Measurements from ENCODE around the gene ADGRL1. TPM values are rescaled to one million over a fixed set of nuclear protein-coding genes. Genes with fewer than 3 reads are reported as not detected.

The ADGRL1 gene
- total and polyA plus RNA-seq, 10 of the 15 experiments (the other 5 are each of a cell fraction or from before 2014, with no cell fraction given), result 0.05 to 4.8 (median 0.71) TPM

DNA sequence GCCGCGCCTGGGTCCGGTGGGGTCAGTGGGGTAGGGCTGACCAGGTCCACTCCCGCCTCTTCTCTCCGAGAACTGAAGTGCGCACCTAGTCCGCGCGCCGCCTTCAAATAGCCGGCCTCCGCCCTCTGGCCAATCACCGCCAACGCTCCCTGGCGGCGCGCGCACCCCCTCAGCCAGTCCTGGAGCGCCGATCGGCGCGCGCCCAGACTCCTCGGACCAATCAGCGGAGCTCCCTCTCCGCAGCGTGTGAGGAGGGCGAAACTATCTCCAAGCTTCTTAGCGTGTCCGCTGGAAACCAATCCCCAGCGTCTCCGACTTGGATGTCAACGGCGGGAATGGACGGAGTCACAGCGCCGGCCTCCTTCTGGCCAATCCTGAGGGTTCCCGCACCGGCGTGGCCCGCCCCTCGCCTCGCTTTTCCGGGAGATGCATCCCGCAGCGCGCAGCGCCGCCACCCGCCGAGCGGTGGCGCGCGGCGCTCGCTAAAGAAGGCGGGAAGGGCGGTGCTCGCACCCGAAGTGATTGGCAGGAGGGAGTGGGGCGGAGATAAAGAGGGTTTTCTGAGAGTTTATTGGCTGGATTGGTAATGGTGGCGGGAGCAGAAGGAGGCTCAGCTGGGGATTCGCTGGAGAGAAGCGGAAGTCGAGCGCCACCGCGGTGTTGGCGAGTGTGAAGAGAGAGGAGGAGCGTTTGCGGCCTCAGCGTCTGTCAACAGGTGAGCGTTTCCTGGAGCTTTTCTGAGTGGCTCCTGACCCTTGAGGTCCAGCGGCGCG lies 69.3 kb downstream of the ADGRL1 start, which contains the start of gene ASF1B (continued):
- no peak for TF ChIP-seq ZNF274 (IDR thresholded peaks at IDR 0.05; ENCODE audit: insufficient read depth, insufficient read length)
- TF ChIP-seq PAX8 (IDR thresholded peaks at IDR 0.05), result no peak
- 0 out of 2 replicates have a peak, but pooled peaks have one; percentile 60 for TF ChIP-seq TCF3 (IDR thresholded peaks at IDR 0.05; ENCODE audit: borderline replicate concordance, insufficient read depth, low read depth, low read length)
- TF ChIP-seq JUNB (IDR thresholded peaks at IDR 0.05), result no peak
- peak; percentile 19; the same call in 1 of the 2 replicates for TF ChIP-seq NRF1 (conservative IDR thresholded peaks at IDR 0.05; ENCODE audit: low read depth, low read length)
- TF ChIP-seq SMC3 (IDR thresholded peaks at IDR 0.05; ENCODE audit: borderline replicate concordance, low read length), result peak; percentile 60
- no peak for TF ChIP-seq SKIL (IDR thresholded peaks at IDR 0.05; ENCODE audit: low read depth, poor library complexity, severe bottlenecking)
- TF ChIP-seq, protein P1, sequence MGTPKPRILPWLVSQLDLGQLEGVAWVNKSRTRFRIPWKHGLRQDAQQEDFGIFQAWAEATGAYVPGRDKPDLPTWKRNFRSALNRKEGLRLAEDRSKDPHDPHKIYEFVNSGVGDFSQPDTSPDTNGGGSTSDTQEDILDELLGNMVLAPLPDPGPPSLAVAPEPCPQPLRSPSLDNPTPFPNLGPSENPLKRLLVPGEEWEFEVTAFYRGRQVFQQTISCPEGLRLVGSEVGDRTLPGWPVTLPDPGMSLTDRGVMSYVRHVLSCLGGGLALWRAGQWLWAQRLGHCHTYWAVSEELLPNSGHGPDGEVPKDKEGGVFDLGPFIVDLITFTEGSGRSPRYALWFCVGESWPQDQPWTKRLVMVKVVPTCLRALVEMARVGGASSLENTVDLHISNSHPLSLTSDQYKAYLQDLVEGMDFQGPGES (IDR thresholded peaks at IDR 0.05), result peak; percentile 83
- no peak for TF ChIP-seq MTA2 (IDR thresholded peaks at IDR 0.05; ENCODE audit: low read depth)
- no peak for TF ChIP-seq MTA3 (IDR thresholded peaks at IDR 0.05; ENCODE audit: borderline replicate concordance, low read length)
- peak; percentile 46; the same call in 1 of the 2 replicates for TF ChIP-seq RCOR1 (conservative IDR thresholded peaks at IDR 0.05; ENCODE audit: low read depth, low read length)
- TF ChIP-seq STAT3 (IDR thresholded peaks at IDR 0.05; ENCODE audit: low read depth, low read length), result no peak
- TF ChIP-seq, protein P2, sequence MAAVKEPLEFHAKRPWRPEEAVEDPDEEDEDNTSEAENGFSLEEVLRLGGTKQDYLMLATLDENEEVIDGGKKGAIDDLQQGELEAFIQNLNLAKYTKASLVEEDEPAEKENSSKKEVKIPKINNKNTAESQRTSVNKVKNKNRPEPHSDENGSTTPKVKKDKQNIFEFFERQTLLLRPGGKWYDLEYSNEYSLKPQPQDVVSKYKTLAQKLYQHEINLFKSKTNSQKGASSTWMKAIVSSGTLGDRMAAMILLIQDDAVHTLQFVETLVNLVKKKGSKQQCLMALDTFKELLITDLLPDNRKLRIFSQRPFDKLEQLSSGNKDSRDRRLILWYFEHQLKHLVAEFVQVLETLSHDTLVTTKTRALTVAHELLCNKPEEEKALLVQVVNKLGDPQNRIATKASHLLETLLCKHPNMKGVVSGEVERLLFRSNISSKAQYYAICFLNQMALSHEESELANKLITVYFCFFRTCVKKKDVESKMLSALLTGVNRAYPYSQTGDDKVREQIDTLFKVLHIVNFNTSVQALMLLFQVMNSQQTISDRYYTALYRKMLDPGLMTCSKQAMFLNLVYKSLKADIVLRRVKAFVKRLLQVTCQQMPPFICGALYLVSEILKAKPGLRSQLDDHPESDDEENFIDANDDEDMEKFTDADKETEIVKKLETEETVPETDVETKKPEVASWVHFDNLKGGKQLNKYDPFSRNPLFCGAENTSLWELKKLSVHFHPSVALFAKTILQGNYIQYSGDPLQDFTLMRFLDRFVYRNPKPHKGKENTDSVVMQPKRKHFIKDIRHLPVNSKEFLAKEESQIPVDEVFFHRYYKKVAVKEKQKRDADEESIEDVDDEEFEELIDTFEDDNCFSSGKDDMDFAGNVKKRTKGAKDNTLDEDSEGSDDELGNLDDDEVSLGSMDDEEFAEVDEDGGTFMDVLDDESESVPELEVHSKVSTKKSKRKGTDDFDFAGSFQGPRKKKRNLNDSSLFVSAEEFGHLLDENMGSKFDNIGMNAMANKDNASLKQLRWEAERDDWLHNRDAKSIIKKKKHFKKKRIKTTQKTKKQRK (IDR thresholded peaks at IDR 0.05; ENCODE audit: low read depth, low read length), result peak; percentile 82
- TF ChIP-seq CEBPB (IDR thresholded peaks at IDR 0.05; ENCODE audit: borderline replicate concordance in 1 of 2, low read depth in 2 of 2, low read length in 2 of 2), result no peak
- TF ChIP-seq RELB (IDR thresholded peaks at IDR 0.05; ENCODE audit: low read depth), result no peak; the same call in 1 of the 2 replicates
- TF ChIP-seq IKZF2 (IDR thresholded peaks at IDR 0.05), result no peak; a peak in 1 of 4 replicates
- peak; percentile 93 for TF ChIP-seq SP1 (IDR thresholded peaks at IDR 0.05; ENCODE audit: low read depth, low read length)
- TF ChIP-seq HDGF (IDR thresholded peaks at IDR 0.05), result peak; percentile 98
- peak; percentile 48 for TF ChIP-seq CREM (IDR thresholded peaks at IDR 0.05; ENCODE audit: low read depth)
- TF ChIP-seq ESRRA (IDR thresholded peaks at IDR 0.05; ENCODE audit: low read length), result peak; percentile 71; the same call in 1 of the 2 replicates
- no peak for TF ChIP-seq BCL11A (IDR thresholded peaks at IDR 0.05; ENCODE audit: low read depth, low read length)
- no peak for TF ChIP-seq EP300 (IDR thresholded peaks at IDR 0.05; ENCODE audit: borderline replicate concordance in 1 of 2, control insufficient read depth in 1 of 2, low read depth in 2 of 2, low read length in 2 of 2)

Measured in GM12878 (cell line).